K562 (cell line): ENCODE data around the gene INTS13. TPM values are rescaled to one million over a fixed set of nuclear protein-coding genes. Genes with fewer than 3 reads are reported as not detected.

ENCODE experiments used
- ATAC-seq: fragments of 200-7000 bp; cut with Tn5 transposase; 3 replicates; pipeline ENCODE4 v1.9.1; 2020; ENCODE audit warnings: moderate library complexity
- BruUV-seq: library from RNA; stranded (reverse); fragments of 400-500 nt; replicated peaks from 2 replicates; lab custom pipeline; 2021; lab: Mats Ljungman, UMichigan
- CTCF ChIA-PET: fragments of 300-600 bp; formaldehyde crosslinking; extraction: SDS; loops from one replicate; lab custom pipeline; 2021; ENCODE audit warnings: low intra/inter-chr PET ratio; lab: Yijun Ruan, JAX
- POLR2A ChIA-PET: fragments of 300-600, 350-650 bp; sonication (Branson Sonifier 250); formaldehyde crosslinking; extraction: SDS; loops from one replicate; lab custom pipeline; 2021; ENCODE audit warnings: antibody characterized with exemption, inconsistent platforms; lab: Yijun Ruan, JAX
- DNase-seq, 4 experiments: peaks; one replicate each; pipeline versions ENCODE4 v3.0.0 to v3.0.0-alpha.2; 2011 to 2018; ENCODE audit warnings: low spot score in 3 of 4, mixed read lengths in 3 of 4; ENCODE audit errors: extremely low read depth in 1 of 4
- FAIRE-seq: peaks from 2 replicates; lab custom pipeline; 2011; peaks lifted over from hg19 to GRCh38; lab: Jason Lieb, UNC
- H2AFZ ChIP-seq: 2 replicates; pipeline ENCODE4 v1.6.0; 2011; ENCODE audit warnings: low read depth, low read length, control low read depth, inconsistent platforms
- H3K27ac ChIP-seq: fragments of 200-600 bp; 3 replicates; pipeline ENCODE4 v1.8.0; 2011; ENCODE audit warnings: low read depth, mild to moderate bottlenecking, control low read depth, inconsistent platforms, low read length, moderate library complexity, mixed read lengths; ENCODE audit errors: extremely low read depth
- H3K27me3 ChIP-seq, 2 experiments: fragments of 300-600 bp in 1 of 2; 2 replicates in 1 of 2; 3 replicates in 1 of 2; pipeline versions ENCODE4 v1.6.0 to v1.8.0; 2011; ENCODE audit warnings: inconsistent platforms in 2 of 2, low read length in 2 of 2, mild to moderate bottlenecking in 1 of 2, mixed read lengths in 1 of 2, moderate library complexity in 1 of 2; ENCODE audit not compliant: control insufficient read depth in 2 of 2, insufficient read depth in 2 of 2
- H3K36me3 ChIP-seq: fragments of 300-600 bp; 3 replicates; pipeline ENCODE4 v1.8.0; 2011; ENCODE audit warnings: mild to moderate bottlenecking, low read length, inconsistent platforms; ENCODE audit not compliant: control insufficient read depth, insufficient read depth
- H3K4me1 ChIP-seq, 2 experiments: fragments of 200-600 bp in 1 of 2; replicated peaks in 1 of 2; 2 replicates in 1 of 2; 3 replicates in 1 of 2; pipeline versions ENCODE4 v1.5.1 to v1.8.0; 2011; ENCODE audit warnings: inconsistent platforms in 2 of 2, low read length in 2 of 2, mild to moderate bottlenecking in 1 of 2, mixed read lengths in 1 of 2, moderate library complexity in 1 of 2; ENCODE audit not compliant: control insufficient read depth in 2 of 2, insufficient read depth in 2 of 2
- H3K4me2 ChIP-seq: 2 replicates; pipeline ENCODE4 v1.6.1; 2011; ENCODE audit warnings: low read length, control low read depth, inconsistent platforms, mixed read lengths; ENCODE audit not compliant: insufficient read depth
- H3K4me3 ChIP-seq: fragments of 200-600 bp; sonication (generic), shearing (Covaris generic); 2 replicates; pipeline ENCODE4 v1.5.1; 2016; ENCODE audit warnings: control low read depth, inconsistent platforms
- H3K79me2 ChIP-seq: fragments of 200-600 bp; 3 replicates; pipeline ENCODE4 v1.8.0; 2011; ENCODE audit warnings: low read length, inconsistent platforms; ENCODE audit not compliant: control insufficient read depth, insufficient read depth
- H3K9ac ChIP-seq, 2 experiments: 2 replicates each; pipeline versions ENCODE4 v1.6.0 to v1.6.1; 2011; ENCODE audit warnings: low read depth in 2 of 2, low read length in 2 of 2, control low read depth in 1 of 2, inconsistent platforms in 1 of 2, mild to moderate bottlenecking in 1 of 2, mixed read lengths in 1 of 2; ENCODE audit not compliant: insufficient read depth in 1 of 2
- H3K9me1 ChIP-seq: one replicate; pipeline ENCODE4 v1.6.0; 2011; ENCODE audit warnings: inconsistent platforms, mild to moderate bottlenecking, low read length, moderate library complexity; ENCODE audit not compliant: control insufficient read depth, insufficient read depth
- H3K9me3 ChIP-seq: replicated peaks from 2 replicates; pipeline ENCODE4 v1.5.1; 2011; ENCODE audit warnings: low read depth, low read length, inconsistent platforms; ENCODE audit not compliant: control insufficient read depth, insufficient read depth
- H4K20me1 ChIP-seq: replicated peaks from 2 replicates; pipeline ENCODE4 v1.6.1; 2011; ENCODE audit warnings: low read length, inconsistent platforms, mixed read lengths; ENCODE audit not compliant: control insufficient read depth, insufficient read depth
- CBX1 ChIP-seq: sonication (generic); IDR thresholded peaks from 2 replicates; pipeline ENCODE4 v1.6.1; 2016; ENCODE audit warnings: antibody characterized with exemption, low read depth, mild to moderate bottlenecking
- CCAR2 ChIP-seq: fragments of 200-400 bp; formaldehyde crosslinking; IDR thresholded peaks from 2 replicates; pipeline ENCODE4 v1.6.1; 2017; ENCODE audit warnings: mild to moderate bottlenecking, low read depth, low read length
- CGGBP1 ChIP-seq: fragments of 250-450 bp; sonication (Bioruptor Pico); IDR thresholded peaks from 2 replicates; pipeline ENCODE4 v1.9.0; 2021; ENCODE audit warnings: mild to moderate bottlenecking
- HCFC1 ChIP-seq: IDR thresholded peaks from 2 replicates; pipeline ENCODE4 v1.6.1; 2012; ENCODE audit warnings: low read depth, low read length, improper control_type of control experiment
- HEY1 ChIP-seq: fragments of 250-450 bp; sonication (Bioruptor Pico); IDR thresholded peaks from 2 replicates; pipeline ENCODE4 v1.5.0; 2020; ENCODE audit warnings: mild to moderate bottlenecking, moderate library complexity, borderline replicate concordance
- HNRNPUL1 ChIP-seq: fragments of 200-400 bp; formaldehyde crosslinking; IDR thresholded peaks from 2 replicates; pipeline ENCODE4 v1.6.1; 2017; ENCODE audit warnings: low read length
- KDM1A ChIP-seq, 2 experiments: fragments of 450-650 bp; IDR thresholded peaks; 2 replicates each; pipeline ENCODE4 v1.6.1; 2016; ENCODE audit warnings: mild to moderate bottlenecking in 2 of 2
- MEIS2 ChIP-seq: fragments of 450-650 bp; IDR thresholded peaks from 2 replicates; pipeline ENCODE4 v1.6.1; 2014; ENCODE audit warnings: mild to moderate bottlenecking; ENCODE audit not compliant: partially characterized antibody
- MXI1 ChIP-seq: IDR thresholded peaks from 2 replicates; pipeline ENCODE4 v1.6.1; 2011; ENCODE audit warnings: low read depth, mild to moderate bottlenecking, improper control_type of control experiment, low read length
- PCBP1 ChIP-seq: fragments of 200-400 bp; formaldehyde crosslinking; IDR thresholded peaks from 2 replicates; pipeline ENCODE4 v1.6.1; 2018; ENCODE audit warnings: mild to moderate bottlenecking, low read depth, low read length; ENCODE audit not compliant: poor library complexity, severe bottlenecking
- REST ChIP-seq, 2 experiments: fragments of 450-650 bp; formaldehyde crosslinking in 1 of 2; IDR thresholded peaks; 2 replicates each; pipeline versions ENCODE4 v1.4.0 to v1.6.1; 2014 to 2020; ENCODE audit warnings: mild to moderate bottlenecking in 2 of 2, borderline replicate concordance in 1 of 2, low read depth in 1 of 2
- TAF7 ChIP-seq: fragments of 450-650 bp; IDR thresholded peaks from 2 replicates; pipeline ENCODE4 v1.6.1; 2016; ENCODE audit warnings: missing genetic modification characterization, missing compliant biosample characterization
- TCFL5 ChIP-seq: fragments of 250-450 bp; sonication (Bioruptor Pico); conservative IDR thresholded peaks from 2 replicates; pipeline ENCODE4 v1.6.1; 2021; ENCODE audit warnings: mild to moderate bottlenecking, moderate library complexity, matching md5 sums
- ZEB2 ChIP-seq: fragments of 450-650 bp; IDR thresholded peaks from 2 replicates; pipeline ENCODE4 v1.6.1; 2016
- ZNF561 ChIP-seq: fragments of 450-650 bp; formaldehyde crosslinking; conservative IDR thresholded peaks from 2 replicates; pipeline ENCODE4 v1.4.0; 2020; ENCODE audit warnings: mild to moderate bottlenecking, moderate library complexity
- ZNF785 ChIP-seq: fragments of 250-450 bp; sonication (Bioruptor Pico); IDR thresholded peaks from 2 replicates; pipeline ENCODE4 v1.4.0; 2020; ENCODE audit warnings: mild to moderate bottlenecking
- WGBS: fragments of 100-300 bp; shearing (Covaris generic); methylation state at CpG from one replicate; pipeline ENCODE4 v1.1.6; 2016; ENCODE audit warnings: low coverage, mixed read lengths; ENCODE audit not compliant: insufficient coverage; ENCODE audit errors: missing lambda C conversion rate; 5-methylcytosine and 5-hydroxymethylcytosine counted together
- in situ Hi-C: fragments of 300-500 bp; cut with MboI; formaldehyde crosslinking; loops from 4 replicates; pipeline ENCODE4 v1.15.0; 2018; ENCODE audit warnings: inconsistent platforms, mixed read lengths
- intact Hi-C: fragments of 100-400 bp; cut with micrococcal nuclease; formaldehyde crosslinking; loops from 2 replicates; pipeline ENCODE4 v1.14.2; 2022
- polyA plus RNA-seq, 8 experiments: library from polyadenylated mRNA; depleted of rRNA in 4 of 8; stranded (reverse) in 5 of 8; unstranded in 3 of 8; fragments of >200 nt; fragmentation: Nextera tagmentation in 2 of 8; fragmentation: Illumina TruSeq in 1 of 8; extraction: Ambion mirVana in 2 of 8; extraction: Trizol in 1 of 8; gene quantifications; 2 replicates each; pipeline versions ENCODE4 v1.2.1 to v1.2.3, GENCODE V29; 2011 to 2014; ENCODE audit warnings: inconsistent platforms in 1 of 8, missing spikeins in 1 of 8
- total RNA-seq, 7 experiments: library from RNA; depleted of rRNA in 6 of 7; stranded (reverse); fragments of >200 nt in 6 of 7; fragmentation: Illumina TruSeq in 2 of 7; extraction: Trizol in 2 of 7; gene quantifications; 2 replicates each; pipeline versions ENCODE4 v1.2.1 to v1.2.3, GENCODE V29; 2011 to 2021; ENCODE audit warnings: low replicate concordance in 1 of 7

Gene INTS13
- total and polyA plus RNA-seq, 9 of the 15 experiments (the other 6 are each of a cell fraction or from before 2014, with no cell fraction given), result 48.3 to 91.8 (median 78.1) TPM

DNA sequence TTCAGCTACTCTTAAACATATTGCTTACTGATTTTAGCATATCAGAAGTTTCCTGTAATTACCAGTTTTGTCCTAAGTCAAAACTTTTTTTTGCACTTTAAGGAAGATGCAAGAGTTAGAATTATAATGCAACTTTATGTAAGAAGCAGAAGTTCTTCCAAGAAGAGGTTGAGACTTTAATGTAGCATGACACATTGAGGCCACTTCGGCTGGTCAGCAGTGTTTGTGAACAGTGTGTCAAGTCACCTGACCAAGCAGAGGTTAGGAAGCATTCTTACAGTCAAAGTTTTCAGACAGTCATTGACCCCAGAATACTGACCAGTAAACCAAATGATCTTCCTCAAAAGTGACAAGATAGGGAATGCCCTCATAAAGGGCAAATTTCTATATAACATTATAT, 15.7 kb upstream of the INTS13 start:
- peaks cover under 1% of the 10 kb centered on the region; the same call in 1 of the 2 replicates for H3K9me3 ChIP-seq
- intact Hi-C loops (no loop called here), in situ Hi-C loops (no loop called here)
- H3K9ac ChIP-seq, result peak overlapping the region in 1 of 2 experiments; percentile 4; a peak in 1 of 4 replicates
- ATAC-seq, result peak; percentile 91
- ChIA-PET POLR2A (interaction anchor here (0.6 kb wide), 1 partner anchor 11 kb away, joined by 3 read pairs; no protein-coding TSS in a partner anchor), CTCF (no interaction called here)
- H3K79me2 ChIP-seq, result peaks cover 64% of the 10 kb centered on the region
- peak; percentile 59 for FAIRE-seq
- 0 out of 2 replicates have a peak, but pooled peaks cover 5% of the 10 kb centered on the region for H4K20me1 ChIP-seq
- H3K4me1 ChIP-seq, result peaks cover 4 to 7% of the 10 kb centered on the region in 2 experiments; a peak in 4 of 5 replicates
- peaks cover 35% of the 10 kb centered on the region for H3K36me3 ChIP-seq
- H2AFZ ChIP-seq, result peak overlapping the region; percentile 21; the same call in 1 of the 2 replicates
- H3K27me3 ChIP-seq, result no peaks in the 10 kb centered on the region
- no peak overlapping the region for H3K4me3 ChIP-seq
- peak overlapping the region; percentile 34; the same call in 2 of the 3 replicates for H3K27ac ChIP-seq
- DNase-seq, result peak in 1 of 4 experiments; percentile 58
- 11% methylated on average over 1 of the region's 1 CpG for WGBS
- H3K4me2 ChIP-seq, result peak overlapping the region; percentile 30; the same call in 1 of the 2 replicates
- H3K9me1 ChIP-seq, result no peaks in the 10 kb centered on the region
- no TSS peak for BruUV-seq
- TF ChIP-seq PCBP1 (no peak), CGGBP1 (CRISPR knock-in tag) (no peak), ZNF785 (CRISPR knock-in tag) (no peak), ZNF561 (CRISPR knock-in tag) (no peak), REST (IDR thresholded peaks at IDR 0.05; ENCODE audit: borderline replicate concordance) (peak; percentile 19; the same call in 1 of the 2 replicates), REST (CRISPR knock-in tag; IDR thresholded peaks at IDR 0.05; ENCODE audit: low read depth) (no peak), HCFC1 (no peak), TCFL5 (no peak), TAF7 (no peak), HEY1 (CRISPR knock-in tag) (no peak), HNRNPUL1 (no peak), CBX1 (no peak), MXI1 (no peak), MEIS2 (no peak), ZEB2 (no peak), KDM1A (IDR thresholded peaks at IDR 0.05) (no peak), CCAR2 (no peak)
